LNCAP (cell line): ENCODE results near the gene FPR3.

Experiments
- TF ChIP-seq, protein P1 (sequence below): fragments of 450-650 bp; IDR thresholded peaks from 2 replicates; pipeline ENCODE4 v1.5.1; 2017; ENCODE audit warnings: mild to moderate bottlenecking

FPR3 gene

GRCh38 chr19:51824281-51825005 is 29.5 kb downstream of the FPR3 start:
- TF ChIP-seq, protein P1, sequence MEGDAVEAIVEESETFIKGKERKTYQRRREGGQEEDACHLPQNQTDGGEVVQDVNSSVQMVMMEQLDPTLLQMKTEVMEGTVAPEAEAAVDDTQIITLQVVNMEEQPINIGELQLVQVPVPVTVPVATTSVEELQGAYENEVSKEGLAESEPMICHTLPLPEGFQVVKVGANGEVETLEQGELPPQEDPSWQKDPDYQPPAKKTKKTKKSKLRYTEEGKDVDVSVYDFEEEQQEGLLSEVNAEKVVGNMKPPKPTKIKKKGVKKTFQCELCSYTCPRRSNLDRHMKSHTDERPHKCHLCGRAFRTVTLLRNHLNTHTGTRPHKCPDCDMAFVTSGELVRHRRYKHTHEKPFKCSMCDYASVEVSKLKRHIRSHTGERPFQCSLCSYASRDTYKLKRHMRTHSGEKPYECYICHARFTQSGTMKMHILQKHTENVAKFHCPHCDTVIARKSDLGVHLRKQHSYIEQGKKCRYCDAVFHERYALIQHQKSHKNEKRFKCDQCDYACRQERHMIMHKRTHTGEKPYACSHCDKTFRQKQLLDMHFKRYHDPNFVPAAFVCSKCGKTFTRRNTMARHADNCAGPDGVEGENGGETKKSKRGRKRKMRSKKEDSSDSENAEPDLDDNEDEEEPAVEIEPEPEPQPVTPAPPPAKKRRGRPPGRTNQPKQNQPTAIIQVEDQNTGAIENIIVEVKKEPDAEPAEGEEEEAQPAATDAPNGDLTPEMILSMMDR: no peak

DNA sequence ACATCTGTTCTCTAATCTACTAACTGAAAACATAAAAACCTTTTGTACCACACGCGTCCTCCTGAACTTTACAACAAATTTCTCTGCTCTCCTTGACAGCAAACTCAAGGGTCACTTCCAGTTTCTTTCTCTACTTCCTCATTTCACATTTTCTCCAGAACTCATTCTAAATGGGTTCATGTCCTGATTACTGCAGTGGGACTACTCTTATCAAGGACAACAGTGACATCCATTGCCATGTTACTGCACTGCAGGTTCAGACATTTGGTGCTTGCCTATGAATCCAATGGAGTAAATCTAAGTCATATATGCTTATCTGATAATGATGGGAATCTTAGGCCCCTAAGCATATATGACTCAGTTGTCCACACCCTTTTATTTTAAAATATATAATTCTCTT is 35.3 kb downstream of the FPR3 start:
- TF ChIP-seq, protein P1: no peak

- TF ChIP-seq, protein P1: no peak
Measured at GRCh38 chr19:51837145-51837544, 42.2 kb downstream of the FPR3 start.

DNA sequence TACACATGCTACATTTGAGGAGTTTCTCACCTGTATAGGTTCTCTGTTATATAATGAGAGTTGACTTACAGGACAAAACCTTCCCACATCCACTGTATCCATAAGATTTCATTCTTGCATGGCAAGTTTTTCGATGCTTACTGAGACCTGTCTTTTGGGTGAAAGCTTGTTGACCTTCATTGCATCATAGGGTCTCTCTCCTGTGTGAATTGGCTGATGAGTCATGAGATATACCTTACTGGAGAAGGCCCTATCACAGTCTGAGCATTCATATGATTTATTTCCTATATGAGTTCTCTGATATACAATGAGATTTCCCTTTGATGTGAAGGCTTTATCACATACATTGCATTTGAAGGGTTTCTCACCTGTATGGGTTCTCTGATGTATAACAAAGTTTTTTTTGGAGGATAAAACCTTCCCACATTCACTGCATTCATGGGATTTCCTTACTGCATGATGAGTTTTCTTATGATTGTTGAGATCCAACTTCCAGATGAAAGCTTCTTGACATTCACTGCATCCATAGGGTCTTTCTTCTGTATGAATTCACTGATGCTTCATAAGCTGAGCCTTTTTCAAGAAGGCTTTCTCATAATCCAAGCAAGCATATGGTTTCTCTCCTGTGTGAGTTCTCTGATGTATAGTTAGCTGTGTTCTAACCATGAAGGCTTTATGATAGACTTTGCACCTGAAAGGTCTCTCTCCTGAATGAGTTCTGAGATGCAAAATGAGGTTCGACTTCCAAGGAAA is 67.1 kb downstream of the FPR3 start:
- TF ChIP-seq, protein P1: no peak

- TF ChIP-seq, protein P1: no peak
Measured at GRCh38 chr19:51873097-51873496, 78.1 kb downstream of the FPR3 start.
